ENCODE data around the gene LCE7A. TPM values are rescaled to one million over a fixed set of nuclear protein-coding genes. Genes with fewer than 3 reads are reported as not detected.
A peak's percentile ranks its signal among the peaks of the same experiment; 100 is the strongest.

LCE7A gene
- total RNA-seq, 1 experiment from 2014 or later, result not detected

- CTCF ChIA-PET, result interaction anchor here (0.7 to 3.0 kb wide), 4 partner anchors 9 to 412 kb away, joined by 3 to 27 read pairs (median 4); no protein-coding TSS in a partner anchor
- no peaks in the 10 kb centered on the region for H3K4me1 ChIP-seq
- DNase-seq, result peak; percentile 74 to 78
- H3K4me3 Mint-ChIP-seq (ENCODE audit: unreplicated experiment), result no peak overlapping the region
- no peaks in the 10 kb centered on the region for H3K36me3 Mint-ChIP-seq (ENCODE audit: insufficient read depth, unreplicated experiment)
- 0 out of 2 replicates have a peak, but pooled peaks cover 1% of the 10 kb centered on the region for H3K27me3 ChIP-seq (replicated peaks; ENCODE audit: control insufficient read depth, insufficient read depth, low read length)
- H3K27ac Mint-ChIP-seq (ENCODE audit: unreplicated experiment), result no peak overlapping the region
- no peak overlapping the region for H3K4me3 ChIP-seq (ENCODE audit: low read depth, low read length)
- no peaks in the 10 kb centered on the region for H3K9me3 ChIP-seq
- H3K9me3 Mint-ChIP-seq (ENCODE audit: unreplicated experiment), result no peaks in the 10 kb centered on the region
- no peaks in the 10 kb centered on the region for H3K36me3 ChIP-seq (ENCODE audit: control insufficient read depth, insufficient read depth, low read length)
- TF ChIP-seq CTCF (IDR thresholded peaks at IDR 0.05; ENCODE audit: insufficient read depth in 1 of 2, low read depth in 1 of 2, low read length in 1 of 2, severe bottlenecking in 1 of 2, unreplicated experiment in 1 of 2), result peak; percentile 79 to 88
- peaks cover 6% of the 10 kb centered on the region for H3K27me3 Mint-ChIP-seq (ENCODE audit: insufficient read depth, unreplicated experiment)
- no TSS peak for BruUV-seq (replicated peaks)
- no peaks in the 10 kb centered on the region for H3K4me1 Mint-ChIP-seq (ENCODE audit: low read depth, unreplicated experiment)
- intact Hi-C loops (cut with micrococcal nuclease; ENCODE audit: unreplicated experiment), result loop anchor here (1.0 to 5.0 kb wide), 3 partner anchors 162 to 353 kb away; partner anchors contain the start of gene SPRR1B
- POLR2A ChIA-PET, result no interaction called here
Observed at GRCh38 chr1:152869808-152870419, 10.1 kb downstream of the LCE7A start.

GRCh38 chr1:152870831-152871730 lies 11.3 kb downstream of the LCE7A start:
- no peaks in the 10 kb centered on the region for H3K4me1 ChIP-seq
- TF ChIP-seq CTCF (IDR thresholded peaks at IDR 0.05; ENCODE audit: insufficient read depth in 1 of 2, low read depth in 1 of 2, low read length in 1 of 2, severe bottlenecking in 1 of 2, unreplicated experiment in 1 of 2), result peak; percentile 29 to 58
- intact Hi-C loops (cut with micrococcal nuclease; ENCODE audit: unreplicated experiment), result loop anchor here (1.0 to 5.0 kb wide), 5 partner anchors 55 to 352 kb away; partner anchors contain the start of gene SPRR1B
- H3K9me3 Mint-ChIP-seq (ENCODE audit: unreplicated experiment), result no peaks in the 10 kb centered on the region
- H3K27me3 Mint-ChIP-seq (ENCODE audit: insufficient read depth, unreplicated experiment), result peaks cover 10% of the 10 kb centered on the region
- H3K4me3 Mint-ChIP-seq (ENCODE audit: unreplicated experiment), result no peak overlapping the region
- no peaks in the 10 kb centered on the region for H3K36me3 ChIP-seq (ENCODE audit: control insufficient read depth, insufficient read depth, low read length)
- ChIA-PET POLR2A (no interaction called here), CTCF (interaction anchor here (3.0 kb wide), 1 partner anchor 322 kb away, joined by 27 read pairs; no protein-coding TSS in a partner anchor)
- no peaks in the 10 kb centered on the region for H3K36me3 Mint-ChIP-seq (ENCODE audit: insufficient read depth, unreplicated experiment)
- no peak overlapping the region for H3K4me3 ChIP-seq (ENCODE audit: low read depth, low read length)
- peak in 1 of 2 experiments; percentile 26 for DNase-seq
- H3K9me3 ChIP-seq, result no peaks in the 10 kb centered on the region
- H3K27ac Mint-ChIP-seq (ENCODE audit: unreplicated experiment), result no peak overlapping the region
- H3K27me3 ChIP-seq (replicated peaks; ENCODE audit: control insufficient read depth, insufficient read depth, low read length), result 0 out of 2 replicates have a peak, but pooled peaks cover 1% of the 10 kb centered on the region
- H3K4me1 Mint-ChIP-seq (ENCODE audit: low read depth, unreplicated experiment), result no peaks in the 10 kb centered on the region
- no TSS peak for BruUV-seq (replicated peaks)

GRCh38 chr1:152871731-152872126 lies 11.9 kb downstream of the LCE7A start:
- POLR2A ChIA-PET, result no interaction called here
- CTCF ChIA-PET, result interaction anchor here (3.0 kb wide), 1 partner anchor 321 kb away, joined by 27 read pairs; no protein-coding TSS in a partner anchor
- Mint-ChIP-seq H3K4me3 (ENCODE audit: unreplicated experiment) (no peak overlapping the region), H3K9me3 (ENCODE audit: unreplicated experiment) (no peaks in the 10 kb centered on the region), H3K27ac (ENCODE audit: unreplicated experiment) (no peak overlapping the region), H3K27me3 (ENCODE audit: insufficient read depth, unreplicated experiment) (peaks cover 10% of the 10 kb centered on the region), H3K36me3 (ENCODE audit: insufficient read depth, unreplicated experiment) (no peaks in the 10 kb centered on the region), H3K4me1 (ENCODE audit: low read depth, unreplicated experiment) (no peaks in the 10 kb centered on the region)
- DNase-seq, result no peak
- Histone ChIP-seq H3K4me3 (ENCODE audit: low read depth, low read length) (no peak overlapping the region), H3K27me3 (replicated peaks; ENCODE audit: control insufficient read depth, insufficient read depth, low read length) (0 out of 2 replicates have a peak, but pooled peaks cover 1% of the 10 kb centered on the region), H3K4me1 (no peaks in the 10 kb centered on the region), H3K36me3 (ENCODE audit: control insufficient read depth, insufficient read depth, low read length) (no peaks in the 10 kb centered on the region), H3K9me3 (no peaks in the 10 kb centered on the region)
- BruUV-seq (replicated peaks), result no TSS peak
- intact Hi-C loops (cut with micrococcal nuclease; ENCODE audit: unreplicated experiment), result loop anchor here (1.0 to 5.0 kb wide), 4 partner anchors 55 to 321 kb away; partner anchors contain the start of gene SPRR1B
- no peak for TF ChIP-seq CTCF (IDR thresholded peaks at IDR 0.05; ENCODE audit: insufficient read depth in 1 of 2, low read depth in 1 of 2, low read length in 1 of 2, severe bottlenecking in 1 of 2, unreplicated experiment in 1 of 2)

Measured in Caco-2 (cell line).